ENCODE results near the gene ABCA5.

DNA sequence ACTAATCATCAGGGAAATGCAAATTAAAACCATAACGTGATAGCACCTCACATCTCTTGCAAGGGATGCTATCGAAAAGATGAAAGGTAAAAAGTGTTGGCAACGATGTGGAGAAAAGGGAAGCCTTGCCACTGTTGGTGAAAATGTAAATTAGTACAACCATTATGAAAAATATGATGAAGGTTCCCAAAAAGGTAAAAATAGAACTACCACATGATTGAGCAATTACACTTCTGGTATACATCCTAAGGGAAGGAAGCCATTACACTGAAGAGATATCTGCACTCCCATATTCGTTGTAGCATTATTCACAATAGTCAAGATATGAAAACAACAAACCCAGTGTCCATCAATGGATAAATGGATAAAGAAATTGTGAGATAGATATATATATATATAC, 119.8 kb downstream of the ABCA5 start:
- TF ChIP-seq, protein P1, sequence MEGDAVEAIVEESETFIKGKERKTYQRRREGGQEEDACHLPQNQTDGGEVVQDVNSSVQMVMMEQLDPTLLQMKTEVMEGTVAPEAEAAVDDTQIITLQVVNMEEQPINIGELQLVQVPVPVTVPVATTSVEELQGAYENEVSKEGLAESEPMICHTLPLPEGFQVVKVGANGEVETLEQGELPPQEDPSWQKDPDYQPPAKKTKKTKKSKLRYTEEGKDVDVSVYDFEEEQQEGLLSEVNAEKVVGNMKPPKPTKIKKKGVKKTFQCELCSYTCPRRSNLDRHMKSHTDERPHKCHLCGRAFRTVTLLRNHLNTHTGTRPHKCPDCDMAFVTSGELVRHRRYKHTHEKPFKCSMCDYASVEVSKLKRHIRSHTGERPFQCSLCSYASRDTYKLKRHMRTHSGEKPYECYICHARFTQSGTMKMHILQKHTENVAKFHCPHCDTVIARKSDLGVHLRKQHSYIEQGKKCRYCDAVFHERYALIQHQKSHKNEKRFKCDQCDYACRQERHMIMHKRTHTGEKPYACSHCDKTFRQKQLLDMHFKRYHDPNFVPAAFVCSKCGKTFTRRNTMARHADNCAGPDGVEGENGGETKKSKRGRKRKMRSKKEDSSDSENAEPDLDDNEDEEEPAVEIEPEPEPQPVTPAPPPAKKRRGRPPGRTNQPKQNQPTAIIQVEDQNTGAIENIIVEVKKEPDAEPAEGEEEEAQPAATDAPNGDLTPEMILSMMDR (IDR thresholded peaks at IDR 0.05), result no peak
- no peak for TF ChIP-seq POLR2A (IDR thresholded peaks at IDR 0.05; ENCODE audit: low read depth)

All from esophagus muscularis mucosa (tissue), 3 donors.